NCI-H510A treated with DMSO at 0.1 percent for 48 hours (cell line): Measurements from ENCODE around the gene C1orf35.
A peak's percentile ranks its signal among the peaks of the same experiment; 100 is the strongest.
"Not testable (repeated sequence)": the region's sequence is repeated elsewhere in the genome, so short reads cannot be mapped to it uniquely, and the experiment has no call there.

Experiments used
- DNase-seq: peaks from one replicate; lab custom pipeline; 2025; lab: John Stamatoyannopoulos, UW

C1orf35 gene

DNA sequence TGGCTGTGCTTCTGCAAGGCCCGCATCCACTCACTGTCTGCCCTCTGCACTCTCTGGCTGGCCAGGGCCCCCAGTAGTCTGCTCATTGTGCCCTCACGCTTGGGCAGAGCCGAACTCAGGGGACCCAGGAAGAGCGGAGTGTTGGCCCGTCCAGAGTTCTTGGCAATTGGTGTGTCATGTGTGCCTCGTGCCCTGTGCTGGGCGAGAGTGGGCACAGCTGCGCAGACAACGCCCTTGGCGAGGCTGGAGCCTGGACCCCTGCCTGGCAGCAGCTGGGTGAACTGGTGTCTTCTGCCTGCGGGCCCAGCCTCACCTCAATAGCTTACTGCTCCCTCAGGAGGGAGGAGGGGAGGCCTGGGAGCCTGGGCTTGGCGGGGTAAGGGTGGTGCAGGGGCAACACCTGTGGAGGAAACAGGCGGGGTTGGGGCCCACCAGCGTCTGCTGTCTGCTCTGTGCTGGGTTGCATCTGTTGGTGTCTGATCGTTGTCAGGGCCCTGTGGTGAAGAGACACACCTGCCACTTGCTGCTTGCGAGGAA lies 39.1 kb upstream of the C1orf35 start:
- DNase-seq, result no peak

DNA sequence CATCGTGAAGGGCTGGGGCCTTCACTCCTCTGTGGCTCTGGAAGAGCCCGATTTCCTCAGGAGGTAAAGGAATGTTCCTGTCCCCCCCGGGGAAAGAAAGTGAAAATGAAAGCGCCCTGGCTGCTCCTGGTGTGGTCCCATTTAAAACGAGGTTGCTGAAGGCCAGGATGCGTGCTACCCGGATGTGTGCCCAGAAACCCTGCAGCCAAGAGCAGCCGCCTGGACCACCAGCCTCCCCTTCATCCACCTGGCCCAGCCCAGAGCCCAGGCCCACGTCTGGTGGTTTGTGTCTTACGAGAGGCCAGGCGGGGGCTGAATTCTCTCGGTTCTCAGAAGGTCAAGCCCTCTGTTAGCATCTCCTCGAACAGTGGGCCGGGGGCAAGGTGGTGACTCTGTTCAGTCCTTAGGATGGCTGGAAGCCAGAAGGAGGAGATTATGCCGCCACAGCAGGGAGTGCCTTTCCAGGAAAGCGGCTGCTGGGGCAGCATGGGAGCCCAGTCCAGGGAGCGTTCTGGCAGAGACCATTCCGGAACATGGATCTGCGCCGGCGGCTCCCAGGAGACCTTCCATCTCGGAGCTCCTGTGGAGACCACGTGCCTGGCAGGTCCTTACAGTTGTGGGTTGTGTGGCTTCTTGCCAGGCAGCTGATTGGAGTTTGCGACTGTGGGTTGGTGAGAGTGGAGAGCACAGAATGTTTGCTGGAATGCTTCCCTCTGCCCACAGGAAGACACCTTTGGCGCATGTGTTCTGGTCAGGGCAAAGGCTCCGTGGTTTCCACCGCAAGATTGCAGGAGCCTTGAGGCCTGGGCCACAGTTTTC lies 38.3 kb upstream of the C1orf35 start:
- no peak for DNase-seq

DNA sequence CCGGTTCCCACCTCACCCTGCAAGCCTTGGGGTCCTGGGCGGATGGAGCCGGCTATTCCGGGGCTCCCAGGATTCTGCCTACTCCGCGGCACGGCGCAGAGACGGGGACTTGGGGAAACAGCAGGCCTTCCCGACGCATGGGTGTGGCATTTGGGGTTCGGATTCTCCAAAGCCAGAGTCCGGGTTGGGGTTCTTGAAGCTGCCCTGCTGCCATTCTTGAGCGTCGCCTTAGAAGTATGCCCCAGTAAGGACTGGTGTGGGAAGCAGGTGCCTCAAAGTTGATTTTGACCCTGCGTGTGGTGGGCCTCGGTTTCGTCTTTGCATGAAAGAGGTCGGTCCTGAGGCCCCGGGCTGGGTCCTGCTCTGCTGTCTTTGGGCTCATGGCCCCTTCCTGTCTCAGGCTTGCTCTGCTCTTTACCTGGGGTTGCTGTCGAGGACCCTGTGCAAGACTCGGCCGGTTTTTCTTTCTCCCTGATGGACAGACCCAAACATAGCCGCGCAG lies 37.6 kb upstream of the C1orf35 start:
- no peak for DNase-seq

DNA sequence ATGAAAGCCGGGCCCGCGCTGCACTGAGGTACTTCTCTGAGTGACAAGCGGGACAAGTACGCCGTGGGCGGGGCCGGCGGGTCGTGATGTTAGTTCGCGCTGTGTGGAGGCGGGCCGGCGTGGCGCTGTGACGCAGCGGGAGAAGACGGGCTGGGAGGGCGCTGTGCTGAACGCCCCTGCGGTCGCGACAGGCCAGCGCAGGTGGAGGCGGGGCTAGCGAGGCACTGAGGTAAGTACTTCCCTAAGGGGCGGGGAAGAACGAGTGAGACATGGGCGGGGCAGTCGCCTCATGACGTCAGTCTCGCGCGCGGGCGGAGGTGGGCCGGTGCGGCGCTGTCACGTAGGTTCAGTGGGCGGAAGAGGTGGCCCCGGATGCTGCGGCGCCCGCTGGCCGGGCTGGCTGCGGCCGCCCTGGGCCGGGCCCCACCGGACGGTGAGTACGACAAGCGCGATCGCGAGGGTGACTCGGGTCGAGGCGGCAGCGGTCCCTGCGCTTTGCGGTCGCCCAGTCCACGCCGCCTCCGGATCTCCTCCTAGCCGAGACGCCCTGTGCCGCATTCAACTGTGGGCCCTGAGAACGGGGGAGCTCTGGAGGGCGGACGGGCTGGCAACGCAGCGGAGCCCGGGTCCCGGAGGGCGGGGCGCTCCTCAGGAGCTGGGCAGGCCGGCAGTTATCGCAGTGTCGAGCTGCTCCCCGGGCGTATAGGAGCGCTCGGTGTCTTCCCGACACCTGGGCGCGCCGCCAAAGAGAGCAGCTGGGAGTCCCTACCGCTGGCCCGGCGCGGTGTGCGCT lies 37.0 kb upstream of the C1orf35 start, which contains the start of gene GUK1:
TSS of gene GUK1 (plus strand) at position 349 of the 793 bp plus-strand sequence. CDS start at position 373, 24 bp downstream.
- DNase-seq, result peak; percentile 97

DNA sequence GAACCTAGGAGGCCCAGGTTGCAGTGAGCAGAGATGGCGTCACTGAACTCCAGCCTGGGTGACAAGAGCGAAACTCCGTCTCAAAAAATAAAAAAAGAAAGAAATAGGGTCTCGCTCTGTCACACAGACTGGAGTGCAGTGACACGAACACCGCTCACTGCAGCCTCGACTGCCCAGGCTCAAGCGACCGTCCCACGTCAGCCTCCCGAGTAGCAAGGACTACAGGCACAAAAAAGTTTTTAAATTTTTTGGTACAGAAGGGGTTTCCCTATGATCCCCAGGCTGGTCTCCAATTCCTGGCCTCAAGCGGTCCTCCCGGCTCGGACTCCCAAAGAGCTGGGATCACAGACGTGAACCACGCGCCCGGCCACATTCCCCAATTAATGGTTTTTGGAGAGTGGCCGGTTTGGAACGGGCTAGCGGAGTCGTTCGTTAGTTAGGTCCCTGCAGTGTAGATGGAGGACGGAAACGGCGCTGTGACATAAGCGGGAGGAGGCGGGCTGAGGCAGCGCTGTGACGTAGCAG lies 36.3 kb upstream of the C1orf35 start:
- no peak for DNase-seq

DNA sequence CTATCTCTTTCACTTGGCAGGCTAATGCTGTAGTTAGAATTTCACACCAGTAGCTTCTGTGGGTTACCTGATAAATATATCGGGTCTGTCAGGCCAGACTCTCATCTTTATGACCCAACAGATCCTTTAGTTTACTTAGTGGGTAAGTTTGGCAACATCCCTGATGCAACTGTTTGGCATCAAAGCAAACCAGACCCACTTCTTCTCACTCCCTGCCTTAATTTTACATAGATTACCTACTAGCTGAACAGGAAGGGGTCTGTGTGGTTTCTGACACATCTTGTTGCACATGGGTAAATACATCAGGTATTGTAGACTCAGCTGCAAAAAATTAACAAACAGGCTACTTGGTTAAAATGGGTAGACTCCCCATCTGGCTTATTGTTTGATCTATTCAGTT lies 33.8 kb upstream of the C1orf35 start:
- DNase-seq, result no peak

DNA sequence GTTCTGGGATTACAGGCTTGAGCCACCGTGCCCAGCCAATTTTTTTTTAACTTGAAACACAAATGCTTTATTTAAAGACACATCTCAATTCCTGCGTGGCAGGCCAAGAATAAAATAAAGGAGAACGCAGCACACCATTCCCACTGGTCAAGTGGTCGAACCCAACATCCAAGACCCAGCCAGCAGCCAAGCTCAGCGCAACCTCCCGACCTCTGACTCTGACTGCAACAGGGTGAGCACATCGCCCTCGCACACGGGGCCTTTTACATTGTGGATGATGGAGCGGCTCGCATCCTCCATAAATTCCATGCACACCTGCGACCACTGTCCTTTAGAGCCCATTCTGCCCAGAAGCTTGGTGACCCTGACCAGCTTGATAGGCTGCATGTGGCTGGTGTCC lies 31.5 kb upstream of the C1orf35 start:
- no peak for DNase-seq

DNA sequence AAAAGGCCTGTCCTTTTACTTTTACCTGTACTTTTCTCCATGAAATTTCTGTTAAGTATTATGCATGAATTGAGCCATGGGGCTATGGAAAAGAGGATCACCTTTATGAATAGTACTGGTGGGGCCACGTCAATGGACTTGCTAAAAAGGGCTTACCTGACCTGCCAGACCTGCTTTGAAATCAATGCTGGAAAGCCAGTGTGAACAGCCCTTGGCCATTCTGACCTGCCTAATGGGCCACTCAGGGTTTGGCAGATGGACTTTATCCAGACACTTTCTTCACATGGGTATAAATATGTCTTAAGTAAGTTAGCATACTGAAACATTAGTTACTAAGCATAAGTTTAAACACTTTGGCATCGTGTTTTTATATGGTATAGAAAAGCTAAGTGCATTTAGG lies 28.6 kb upstream of the C1orf35 start:
- no peak for DNase-seq

DNA sequence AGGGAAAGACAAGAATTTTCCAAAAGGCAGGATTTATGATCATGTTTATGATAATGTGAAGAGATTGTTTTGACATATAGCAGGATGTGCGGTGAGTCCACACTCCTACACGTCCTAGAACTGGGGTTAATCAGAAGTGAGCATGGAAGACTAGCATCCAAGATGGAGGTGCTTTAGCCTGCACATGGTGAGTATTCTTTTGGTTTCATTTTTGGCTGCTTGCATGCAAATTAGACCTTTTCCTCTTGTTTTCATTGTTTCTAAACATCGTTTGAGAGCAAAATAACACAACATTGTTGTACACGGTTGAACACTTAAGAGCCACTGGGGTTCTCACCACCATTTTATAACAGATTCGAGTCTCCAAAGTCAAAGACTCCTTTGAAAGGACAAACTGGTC lies 22.1 kb upstream of the C1orf35 start:
- DNase-seq, result no peak

DNA sequence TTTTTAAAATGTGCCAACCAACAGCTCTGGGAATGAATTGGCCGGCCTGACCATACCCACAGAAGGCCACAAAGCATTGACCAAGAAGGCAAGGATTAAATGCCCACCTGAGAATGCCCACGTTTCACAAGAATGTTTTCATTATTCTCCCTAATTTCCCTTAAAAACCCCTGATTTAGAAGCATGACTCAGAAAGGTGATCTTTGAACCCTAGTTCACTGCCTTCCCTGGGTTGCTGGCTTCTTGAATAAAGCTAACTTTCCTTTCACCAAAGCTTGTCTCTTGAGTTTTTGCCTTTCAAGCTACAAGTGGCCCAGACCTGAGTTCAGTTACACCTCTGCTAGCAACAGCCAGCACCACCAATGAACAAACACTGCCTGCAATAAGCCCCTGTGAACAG lies 20.4 kb upstream of the C1orf35 start:
- no peak for DNase-seq

DNA sequence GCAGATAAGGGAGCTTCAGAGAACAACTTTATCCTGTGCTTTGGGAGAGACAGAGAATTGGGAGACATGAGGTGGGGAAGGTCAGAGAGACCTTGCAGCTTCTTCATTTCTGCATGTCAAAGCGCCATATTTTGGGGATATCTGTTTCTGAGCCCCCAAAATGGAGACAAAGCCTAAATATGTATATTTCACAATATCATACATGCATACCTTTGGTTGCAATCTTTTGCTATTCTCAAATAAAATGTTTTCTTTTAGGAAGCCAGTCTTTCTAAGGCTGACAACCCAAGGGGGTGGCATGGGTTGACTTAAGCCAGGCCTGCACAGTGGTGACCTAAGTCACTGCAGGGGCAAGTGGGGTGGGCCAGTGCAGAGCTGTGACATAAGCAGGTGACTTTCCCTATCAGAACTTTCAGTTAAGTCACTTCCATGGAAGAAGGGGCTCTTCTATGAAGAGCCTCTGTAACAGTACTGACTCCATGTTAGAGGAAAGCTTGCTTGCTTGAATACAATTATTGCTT lies 19.9 kb upstream of the C1orf35 start:
- DNase-seq, result no peak

DNA sequence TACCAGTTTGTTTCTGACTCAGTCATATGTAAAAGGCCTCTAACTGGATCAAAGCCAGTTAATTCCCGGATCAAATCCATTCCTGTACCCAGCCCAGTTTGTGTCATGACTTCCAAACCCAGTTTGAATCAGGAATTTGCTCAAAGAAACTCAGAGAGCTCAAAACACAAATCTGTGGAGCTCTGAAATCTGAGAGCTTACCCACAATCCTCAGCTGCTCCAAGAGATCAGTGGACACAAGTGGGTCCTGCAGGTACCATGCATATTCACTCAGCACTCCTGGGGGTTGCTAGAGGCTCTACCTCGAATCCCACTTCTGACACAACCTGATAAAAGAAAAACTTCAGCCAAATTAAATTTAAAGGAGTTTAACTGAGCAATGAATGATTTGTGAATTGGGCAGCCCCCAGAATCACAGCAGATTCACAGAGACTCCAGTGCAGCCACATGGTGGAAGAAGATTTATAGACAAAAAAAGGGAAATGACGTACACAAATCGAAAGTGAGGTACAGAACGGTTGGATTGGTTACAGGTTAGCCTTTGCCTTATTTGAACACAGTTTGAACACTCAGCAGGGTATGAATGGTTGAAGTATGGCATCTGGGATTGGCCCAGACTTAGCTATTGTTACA lies 17.8 kb upstream of the C1orf35 start:
- no peak for DNase-seq

DNA sequence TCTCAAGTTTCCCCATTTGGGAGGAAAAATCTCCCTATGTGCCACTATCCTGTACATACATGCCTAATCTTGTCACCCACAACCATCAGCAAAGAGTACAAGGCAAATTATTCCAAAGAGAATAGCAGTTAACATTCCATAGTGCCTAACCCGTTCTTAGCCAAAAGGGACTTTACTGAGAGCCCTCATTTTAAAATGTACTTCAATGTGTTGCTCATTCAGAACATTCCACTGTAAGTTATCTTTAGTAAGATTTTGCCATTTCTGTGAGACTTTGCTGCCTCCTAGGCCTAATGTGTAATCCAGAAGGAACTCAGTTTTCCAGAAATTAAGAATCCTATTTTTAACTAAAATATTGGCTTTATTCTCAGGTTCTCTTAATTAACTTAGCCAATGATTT lies 17.2 kb upstream of the C1orf35 start:
- DNase-seq, result no peak

DNA sequence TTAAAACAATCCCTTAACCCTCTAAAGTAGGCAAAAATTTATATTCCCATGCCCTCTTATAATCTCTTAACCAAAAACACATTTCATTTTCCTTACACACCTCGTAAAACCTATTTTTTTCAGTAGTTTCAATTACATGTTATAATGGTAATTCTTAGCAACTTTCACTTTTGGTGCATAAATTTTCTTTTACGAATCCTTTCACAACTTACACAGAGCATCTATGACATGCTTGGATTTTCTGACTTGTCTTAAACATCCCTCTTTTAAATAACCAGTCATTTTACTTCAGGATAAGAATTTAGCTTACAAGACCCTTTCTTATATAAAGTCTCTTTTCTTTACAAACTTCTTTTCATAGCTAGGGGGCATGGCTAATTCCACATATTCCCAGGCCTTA lies 14.9 kb upstream of the C1orf35 start:
- no peak for DNase-seq

DNA sequence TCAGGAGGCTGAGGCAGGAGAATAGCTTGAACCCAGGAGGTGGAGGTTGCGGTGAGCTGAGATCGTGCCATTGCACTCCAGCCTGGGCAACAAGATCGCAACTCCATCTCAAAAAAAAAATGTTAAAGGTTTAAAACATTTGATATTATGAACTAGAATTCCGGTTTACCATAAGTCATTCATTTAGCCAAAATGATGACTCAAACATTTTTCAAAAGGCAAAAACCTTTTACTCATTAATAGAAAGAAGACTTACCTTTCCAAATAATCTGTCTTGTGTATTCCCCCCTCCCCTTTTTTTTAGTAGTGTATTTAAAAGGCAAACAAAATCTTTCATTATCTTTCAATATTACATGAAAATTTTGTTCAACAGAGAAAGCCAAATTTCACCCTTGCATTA lies 14.2 kb upstream of the C1orf35 start:
- no peak for DNase-seq

DNA sequence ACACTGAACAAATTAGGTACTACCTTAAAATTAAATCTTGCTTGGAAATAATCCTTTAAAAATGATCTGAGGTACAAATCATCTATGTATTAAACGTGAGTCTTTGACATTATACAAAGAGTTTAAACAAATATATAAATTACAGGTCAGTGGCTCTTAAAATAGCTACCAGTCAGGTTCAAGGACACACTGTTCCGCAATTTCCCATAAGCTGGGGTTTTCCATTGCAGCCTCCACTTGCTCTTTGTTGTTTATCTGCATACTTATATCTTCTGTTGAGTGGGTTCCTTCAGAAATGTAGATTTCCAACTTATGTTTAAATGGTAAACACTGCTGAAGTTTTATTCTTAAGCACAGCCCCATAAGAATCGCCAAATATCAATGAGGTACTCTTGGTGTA lies 11.7 kb upstream of the C1orf35 start:
- no peak for DNase-seq

DNA sequence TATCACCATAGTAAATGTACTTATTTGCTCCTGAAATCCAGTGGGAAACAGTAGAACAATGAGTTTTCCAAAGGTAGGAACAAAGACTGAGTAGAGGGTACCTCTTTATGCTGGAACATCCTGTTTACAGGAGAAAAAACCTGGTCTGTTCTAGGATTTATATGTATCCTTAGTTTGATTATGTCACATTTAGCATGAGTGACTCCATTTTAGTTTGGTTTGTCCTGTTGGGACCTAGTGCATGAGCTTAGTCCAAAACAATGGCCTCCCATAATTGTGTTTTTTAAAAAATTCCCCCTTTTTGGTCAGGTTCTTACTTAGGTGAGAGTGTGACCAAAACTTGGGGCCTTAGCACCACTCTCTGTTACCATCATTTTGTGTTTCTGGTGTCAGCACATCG lies 9.5 kb upstream of the C1orf35 start:
- DNase-seq, result no peak

DNA sequence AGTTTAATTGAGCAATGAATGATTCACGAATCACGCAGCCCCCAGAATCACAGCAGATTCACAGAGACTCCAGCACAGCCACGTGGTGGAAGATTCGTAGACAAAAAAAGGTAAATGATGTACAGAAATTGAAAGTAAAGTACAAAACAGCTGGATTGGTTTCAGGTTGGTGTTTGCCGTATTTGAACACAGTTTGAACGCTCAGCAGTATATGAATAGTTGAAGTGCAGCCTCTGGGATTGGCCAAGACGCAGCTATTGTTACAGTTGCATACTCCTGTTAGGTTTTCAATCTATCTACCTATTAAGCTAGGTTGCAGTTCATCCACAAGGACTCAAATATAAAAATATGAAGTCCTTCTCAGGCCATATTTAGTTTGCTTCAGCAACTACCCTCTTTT lies 9.0 kb upstream of the C1orf35 start:
- no peak for DNase-seq

DNA sequence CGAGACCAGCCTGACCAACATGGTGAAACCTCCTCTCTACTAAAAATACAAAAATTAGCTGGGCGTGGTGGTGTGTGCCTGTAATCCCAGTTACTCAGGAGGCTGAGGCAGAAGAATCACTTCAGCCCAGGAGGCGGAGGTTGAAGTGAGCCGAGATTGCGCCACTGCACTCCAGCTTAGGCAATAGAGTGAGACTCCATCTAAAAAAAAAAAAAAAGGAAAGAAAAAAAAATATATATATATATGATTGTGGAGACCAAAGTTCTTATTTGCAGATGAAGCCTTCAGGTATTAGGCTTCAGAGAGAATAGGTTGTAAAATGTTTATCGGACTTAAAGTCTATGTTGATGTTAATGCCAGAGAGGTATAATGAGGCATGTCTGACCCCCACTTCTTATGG lies 8.2 kb upstream of the C1orf35 start:
- DNase-seq, result not testable (repeated sequence)

DNA sequence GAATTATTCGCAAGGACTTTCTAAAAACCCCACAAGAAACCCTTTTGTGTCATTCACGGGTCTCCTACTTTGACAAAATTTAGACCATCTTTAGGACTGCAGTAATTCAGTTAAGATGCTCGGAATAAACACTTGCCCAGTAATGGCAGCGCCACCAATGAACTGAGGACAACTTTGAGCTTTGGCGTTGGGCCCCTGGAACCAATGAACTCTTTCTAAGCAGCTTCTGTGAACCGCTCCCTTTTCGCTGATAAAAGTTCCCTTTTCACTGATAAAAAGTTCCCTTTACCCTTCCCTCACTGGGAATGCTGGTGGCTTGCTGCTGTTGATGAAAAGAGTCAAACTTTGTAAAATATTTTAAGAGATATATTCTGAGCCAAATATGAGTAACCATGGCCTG lies 7.4 kb upstream of the C1orf35 start:
- DNase-seq, result no peak

DNA sequence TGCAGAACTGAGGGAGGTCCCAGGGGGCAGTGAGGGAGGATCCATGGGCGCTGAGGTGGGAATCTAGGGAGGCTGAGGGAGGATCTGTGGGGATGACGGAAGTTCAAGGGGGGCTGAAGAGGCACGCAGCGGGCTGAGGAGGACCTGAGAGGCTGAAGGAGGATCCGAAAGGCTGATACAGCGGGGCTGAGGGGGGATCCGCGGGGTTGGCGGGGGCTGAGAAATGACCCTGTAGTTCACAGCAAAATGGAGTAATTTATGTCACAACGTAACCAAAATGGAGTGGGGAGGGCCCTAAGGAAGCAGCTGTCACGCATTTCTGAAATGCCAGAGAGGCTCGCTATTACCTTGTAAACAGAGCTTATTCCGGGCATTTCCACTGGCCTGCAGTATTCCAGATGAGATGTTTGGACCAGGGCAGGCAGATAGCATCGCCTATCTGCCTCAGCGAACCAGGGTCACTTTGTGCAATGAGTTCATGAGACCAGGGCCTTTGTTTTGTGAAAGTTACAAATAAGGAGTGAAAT lies 6.9 kb upstream of the C1orf35 start:
- no peak for DNase-seq
